H1 (cell line): ENCODE results near the gene C3orf22. TPM values are rescaled to one million over a fixed set of nuclear protein-coding genes. Genes with fewer than 3 reads are reported as not detected.

ENCODE experiments used
- CTCF ChIA-PET: fragments of 300-600 bp; sonication (Branson Sonifier 250); formaldehyde crosslinking; loops from one replicate; lab custom pipeline; 2021; ENCODE audit not compliant: partially characterized antibody; lab: Charles Lee
- POLR2A ChIA-PET: fragments of 300-600 bp; sonication (Branson Sonifier 250); formaldehyde crosslinking; loops from one replicate; lab custom pipeline; 2021; ENCODE audit warnings: inconsistent platforms; ENCODE audit not compliant: partially characterized antibody; lab: Charles Lee
- DNase-seq, 2 experiments: peaks; one replicate each; pipeline versions ENCODE4 v3.0.0 to v3.0.0-alpha.2; 2010 to 2022; ENCODE audit warnings: low spot score in 2 of 2, low read depth in 1 of 2, mixed read lengths in 1 of 2
- FAIRE-seq: peaks from 2 replicates; lab custom pipeline; 2011; peaks lifted over from hg19 to GRCh38; lab: Jason Lieb, UNC
- H2AFZ ChIP-seq: 2 replicates; pipeline ENCODE4 v1.8.1; 2012; ENCODE audit warnings: low read length, inconsistent platforms
- H2AK5ac ChIP-seq: 2 replicates; pipeline ENCODE4 v1.6.1; 2013; ENCODE audit warnings: low read depth, low read length
- H2BK120ac ChIP-seq: replicated peaks from 2 replicates; pipeline ENCODE3; 2013; ENCODE audit warnings: low read depth, low read length, inconsistent platforms
- H2BK12ac ChIP-seq: 2 replicates; pipeline ENCODE4 v1.6.1; 2013; ENCODE audit warnings: low read depth, low read length
- H2BK15ac ChIP-seq: 2 replicates; pipeline ENCODE4 v1.6.1; 2013; ENCODE audit warnings: low read length
- H2BK20ac ChIP-seq: 2 replicates; pipeline ENCODE4 v1.6.1; 2013; ENCODE audit warnings: low read length
- H2BK5ac ChIP-seq: 2 replicates; pipeline ENCODE4 v1.6.1; 2013; ENCODE audit warnings: low read depth, low read length
- H3K14ac ChIP-seq: 2 replicates; pipeline ENCODE4 v1.6.1; 2013; ENCODE audit warnings: inconsistent platforms; ENCODE audit not compliant: insufficient read length
- H3K18ac ChIP-seq: 2 replicates; pipeline ENCODE4 v1.6.1; 2013; ENCODE audit warnings: low read length; ENCODE audit errors: extremely low read depth
- H3K23ac ChIP-seq: 2 replicates; pipeline ENCODE4 v1.6.1; 2013; ENCODE audit warnings: inconsistent platforms; ENCODE audit not compliant: insufficient read length
- H3K23me2 ChIP-seq: 2 replicates; pipeline ENCODE4 v1.6.1; 2013; ENCODE audit warnings: low read depth, low read length
- H3K27ac ChIP-seq: 2 replicates; pipeline ENCODE4 v1.6.1; 2011; ENCODE audit warnings: low read depth, low read length, inconsistent platforms
- H3K27me3 ChIP-seq, 4 experiments: replicated peaks in 1 of 4; 1 replicate in 1 of 4; 2 replicates in 3 of 4; pipeline versions ENCODE4 v1.6.1 to v1.8.1; 2011 to 2013; ENCODE audit warnings: low read length in 3 of 4, mild to moderate bottlenecking in 3 of 4, inconsistent platforms in 2 of 4, mixed read lengths in 2 of 4, moderate library complexity in 1 of 4; ENCODE audit not compliant: control insufficient read depth in 3 of 4, insufficient read depth in 3 of 4; ENCODE audit errors: extremely low read depth in 1 of 4
- H3K36me3 ChIP-seq, 4 experiments: 2 replicates each; pipeline versions ENCODE4 v1.6.1 to v1.8.1; 2011 to 2013; ENCODE audit warnings: mild to moderate bottlenecking in 4 of 4, low read length in 3 of 4, moderate library complexity in 2 of 4, control low read depth in 1 of 4, inconsistent platforms in 1 of 4; ENCODE audit not compliant: insufficient read depth in 4 of 4, control insufficient read depth in 2 of 4
- H3K4ac ChIP-seq: replicated peaks from 2 replicates; pipeline ENCODE3; 2013; ENCODE audit warnings: low read length, low read depth, mixed read lengths, inconsistent platforms; ENCODE audit not compliant: insufficient read length
- H3K4me1 ChIP-seq, 4 experiments: replicated peaks in 1 of 4; 1 replicate in 1 of 4; 2 replicates in 3 of 4; pipeline versions ENCODE4 v1.6.1 to v1.8.1; 2011 to 2013; ENCODE audit warnings: low read length in 3 of 4, inconsistent platforms in 2 of 4, mixed read lengths in 1 of 4; ENCODE audit not compliant: insufficient read depth in 4 of 4, control insufficient read depth in 3 of 4
- H3K4me2 ChIP-seq, 2 experiments: 2 replicates each; pipeline versions ENCODE4 v1.6.1 to v1.8.1; 2011 to 2013; ENCODE audit warnings: low read depth in 2 of 2, low read length in 2 of 2, control low read depth in 1 of 2, inconsistent platforms in 1 of 2, mild to moderate bottlenecking in 1 of 2; ENCODE audit not compliant: insufficient read depth in 1 of 2
- H3K4me3 ChIP-seq, 4 experiments: fragments of 200-600, 300-600 bp in 1 of 4; sonication (generic), shearing (Covaris generic), sonication (Bioruptor Twin) in 1 of 4; 2 replicates each; pipeline versions ENCODE4 v1.5.1 to v1.8.1; 2011 to 2016; ENCODE audit warnings: low read length in 4 of 4, low read depth in 3 of 4, control low read depth in 2 of 4, inconsistent platforms in 2 of 4, mild to moderate bottlenecking in 2 of 4, mixed read lengths in 1 of 4, moderate library complexity in 1 of 4; ENCODE audit not compliant: insufficient read depth in 2 of 4; ENCODE audit errors: extremely low read depth in 1 of 4
- H3K56ac ChIP-seq: replicated peaks from 2 replicates; pipeline ENCODE3; 2013; ENCODE audit warnings: low read depth, mild to moderate bottlenecking, mixed read lengths, low read length, inconsistent platforms; ENCODE audit not compliant: insufficient read length
- H3K79me1 ChIP-seq: 2 replicates; pipeline ENCODE4 v1.6.1; 2013; ENCODE audit warnings: low read depth, low read length, control low read depth
- H3K79me2 ChIP-seq, 2 experiments: 2 replicates each; pipeline versions ENCODE4 v1.6.1 to v1.8.1; 2012 to 2013; ENCODE audit warnings: low read length in 2 of 2, mild to moderate bottlenecking in 2 of 2, inconsistent platforms in 1 of 2; ENCODE audit not compliant: insufficient read depth in 2 of 2, control insufficient read depth in 1 of 2
- H3K9ac ChIP-seq, 4 experiments: replicated peaks in 1 of 4; 1 replicate in 1 of 4; 2 replicates in 3 of 4; pipeline versions ENCODE4 v1.6.1 to v1.8.1; 2011 to 2013; ENCODE audit warnings: low read depth in 3 of 4, low read length in 3 of 4, control low read depth in 2 of 4, mild to moderate bottlenecking in 2 of 4, moderate library complexity in 2 of 4, inconsistent platforms in 1 of 4; ENCODE audit errors: extremely low read depth in 1 of 4
- H3K9me3 ChIP-seq, 2 experiments: 2 replicates each; pipeline versions ENCODE4 v1.6.1 to v1.8.1; 2012 to 2013; ENCODE audit warnings: mild to moderate bottlenecking in 2 of 2, moderate library complexity in 2 of 2, control low read depth in 1 of 2, inconsistent platforms in 1 of 2, low read depth in 1 of 2, low read length in 1 of 2, mixed read lengths in 1 of 2; ENCODE audit not compliant: insufficient read depth in 2 of 2
- H4K20me1 ChIP-seq, 2 experiments: replicated peaks in 1 of 2; 2 replicates each; pipeline versions ENCODE3 to v1.8.1; 2011 to 2013; ENCODE audit warnings: inconsistent platforms in 2 of 2, low read length in 2 of 2, mild to moderate bottlenecking in 1 of 2; ENCODE audit not compliant: insufficient read depth in 2 of 2, control insufficient read depth in 1 of 2
- H4K5ac ChIP-seq: 2 replicates; pipeline ENCODE4 v1.6.1; 2013; ENCODE audit warnings: low read length, low read depth, mixed read lengths, inconsistent platforms; ENCODE audit not compliant: insufficient read length
- H4K8ac ChIP-seq: 2 replicates; pipeline ENCODE4 v1.8.0; 2013; ENCODE audit warnings: mild to moderate bottlenecking, moderate library complexity, low read length, inconsistent platforms; ENCODE audit not compliant: insufficient read depth; ENCODE audit errors: extremely low read depth
- H4K91ac ChIP-seq: replicated peaks from 2 replicates; pipeline ENCODE3; 2013; ENCODE audit warnings: low read length, mixed read lengths, inconsistent platforms; ENCODE audit not compliant: insufficient read length
- E2F6 ChIP-seq: IDR thresholded peaks from 2 replicates; pipeline ENCODE4 v1.6.1; 2012; ENCODE audit warnings: inconsistent platforms
- EZH2 ChIP-seq: fragments of 200-600 bp; sonication (generic); IDR thresholded peaks from 2 replicates; pipeline ENCODE4 v1.7.1; 2012; ENCODE audit warnings: low read depth, mild to moderate bottlenecking, moderate library complexity, low read length, inconsistent platforms; ENCODE audit not compliant: severe bottlenecking
- KDM1A ChIP-seq: fragments of 200-600, 300-600 bp; sonication (generic); IDR thresholded peaks from 2 replicates; pipeline ENCODE4 v1.7.1; 2016; ENCODE audit warnings: mild to moderate bottlenecking, low read length, borderline replicate concordance
- RFX5 ChIP-seq: IDR thresholded peaks from 2 replicates; pipeline ENCODE4 v1.6.1; 2011; ENCODE audit warnings: low read depth, low read length, improper control_type of control experiment, borderline replicate concordance
- SIN3A ChIP-seq, 2 experiments: IDR thresholded peaks in 1 of 2; conservative IDR thresholded peaks in 1 of 2; 2 replicates each; pipeline ENCODE4 v1.6.1; 2011 to 2012; ENCODE audit warnings: low read length in 2 of 2, improper control_type of control experiment in 1 of 2, low read depth in 1 of 2, mild to moderate bottlenecking in 1 of 2
- SP2 ChIP-seq: IDR thresholded peaks from 2 replicates; pipeline ENCODE4 v1.6.1; 2012; ENCODE audit warnings: mild to moderate bottlenecking, low read length, inconsistent platforms
- WGBS, 2 experiments: shearing (Covaris generic) in 1 of 2; methylation state at CpG; one replicate each; pipeline versions ENCODE4 v1.1.6 to v1.1.7; 2013 to 2015; ENCODE audit warnings: low lambda C conversion rate in 2 of 2, mixed read lengths in 2 of 2, inconsistent platforms in 1 of 2, low coverage in 1 of 2, missing lambda C conversion rate in 1 of 2; ENCODE audit not compliant: insufficient replicate concordance in 2 of 2, insufficient coverage in 1 of 2, insufficient read length in 1 of 2; ENCODE audit errors: extremely low coverage in 1 of 2, missing lambda C conversion rate in 1 of 2; 5-methylcytosine and 5-hydroxymethylcytosine counted together
- polyA plus RNA-seq, 7 experiments: library from polyadenylated mRNA; depleted of rRNA in 3 of 7; stranded (reverse) in 5 of 7; unstranded in 2 of 7; fragments of >200 nt in 5 of 7; fragments of 200-250 nt in 2 of 7; gene quantifications; 1 replicate in 5 of 7; 2 replicates in 1 of 7; 4 replicates in 1 of 7; pipeline versions ENCODE4 v1.2.1 to v1.2.3, GENCODE V29; 2011 to 2013; ENCODE audit warnings: missing spikeins in 2 of 7, mixed read lengths in 2 of 7
- total RNA-seq: library from RNA; stranded (reverse); fragmentation: NEBNext Ultra II Directional; extraction: Animal tissue kit (Norgen Biotek cat#: 25700); gene quantifications from 2 replicates; pipeline ENCODE4 v1.2.1, GENCODE V29; 2021

The C3orf22 gene
- total and polyA plus RNA-seq, 2 of the 8 experiments (the other 6 are each of a cell fraction or from before 2014, with no cell fraction given): not detected

GRCh38 chr3:126546549-126547239, 12.0 kb downstream of the C3orf22 start:
- Histone ChIP-seq H3K79me1 (no peaks in the 10 kb centered on the region), H3K4me1 (peaks cover 0 to 20% (median 10%) of the 10 kb centered on the region in 4 experiments; a peak in 6 of 7 replicates), H3K14ac (no peak overlapping the region), H2BK120ac (peak overlapping the region; percentile 6), H2AFZ (no peak overlapping the region), H2BK20ac (peak overlapping the region; percentile 87; the same call in 1 of the 2 replicates), H3K27ac (no peak overlapping the region), H3K56ac (no peak overlapping the region), H3K18ac (no peak overlapping the region), H3K79me2 (no peaks in the 10 kb centered on the region), H4K8ac (no peak overlapping the region), H4K91ac (peak overlapping the region; percentile 34), H3K36me3 (no peaks in the 10 kb centered on the region; a peak in 1 of 8 replicates), H2BK12ac (peak overlapping the region; percentile 70; the same call in 1 of the 2 replicates), H3K4ac (no peak overlapping the region), H3K9me3 (no peaks in the 10 kb centered on the region), H3K23ac (no peak overlapping the region), H3K4me2 (no peak overlapping the region), H2BK15ac (no peak overlapping the region; the same call in 1 of the 2 replicates), H2AK5ac (no peak overlapping the region), H3K23me2 (peaks cover 3% of the 10 kb centered on the region; the same call in 1 of the 2 replicates), H4K5ac (no peak overlapping the region), H4K20me1 (no peaks in the 10 kb centered on the region), H3K4me3 (no peak overlapping the region), H3K9ac (no peak overlapping the region), H3K27me3 (peaks cover 0 to 2% (median under 1%) of the 10 kb centered on the region in 4 experiments; a peak in 1 of 7 replicates), H2BK5ac (0 out of 2 replicates have a peak overlapping the region, but pooled peaks have one; percentile 31)
- 86% methylated on average over 8 of the region's 8 CpGs; no CpG with 5 or more reads in 1 of the 2 experiments for WGBS, 2 experiments
- DNase-seq: peak in 1 of 2 experiments; percentile 37
- ChIA-PET CTCF (interaction anchor here (0.6 to 2.3 kb wide), 6 partner anchors 9 to 132 kb away, joined by 3 to 7 read pairs (median 4); no protein-coding TSS in a partner anchor), POLR2A (interaction anchor here (0.8 kb wide), 1 partner anchor 23 kb away, joined by 3 read pairs; no protein-coding TSS in a partner anchor)
- no peak for FAIRE-seq
- no peak for TF ChIP-seq RFX5
- no peak for TF ChIP-seq SIN3A (conservative IDR thresholded peaks at IDR 0.05 in 1 of 2, IDR thresholded peaks at IDR 0.05 in 1 of 2; ENCODE audit: low read depth in 1 of 2, low read length in 2 of 2)
- no peak for TF ChIP-seq KDM1A
- no peak for TF ChIP-seq SP2
- TF ChIP-seq EZH2: no peak
- no peak for TF ChIP-seq E2F6
